ENCODE data around the gene ANXA4.

- TF ChIP-seq TCF7L2 (IDR thresholded peaks at IDR 0.05; ENCODE audit: low read depth, low read length): no peak
- TF ChIP-seq CTCF (IDR thresholded peaks at IDR 0.05): no peak
- TF ChIP-seq SIN3A (IDR thresholded peaks at IDR 0.05; ENCODE audit: borderline replicate concordance, insufficient read depth, low read depth, low read length): no peak
- TF ChIP-seq POLR2AphosphoS5 (IDR thresholded peaks at IDR 0.05; ENCODE audit: low read depth, low read length): no peak
Measured at GRCh38 chr2:69750246-69750645, 8.3 kb downstream of the ANXA4 start.

Data from Panc1 (cell line).